IPS DF 19.7 (cell line): Measurements from ENCODE around the gene CDH12.
"Not testable (repeated sequence)": the region's sequence is repeated elsewhere in the genome, so short reads cannot be mapped to it uniquely, and the experiment has no call there.

Source experiments
- DNase-seq: peaks from one replicate; pipeline ENCODE4 v3.0.0-alpha.2; 2013; ENCODE audit warnings: low read depth, low spot score

CDH12 gene

GRCh38 chr5:22306011-22306410 is 547.1 kb downstream of the CDH12 start:
- DNase-seq, result no peak

- no peak for DNase-seq
These were observed 557.3 kb downstream of the CDH12 start for GRCh38 chr5:22295832-22296231.

- no peak for DNase-seq
These were observed 560.0 kb downstream of the CDH12 start for GRCh38 chr5:22293147-22293546.

GRCh38 chr5:22278164-22278563 is 575.0 kb downstream of the CDH12 start:
- DNase-seq, result no peak

DNA sequence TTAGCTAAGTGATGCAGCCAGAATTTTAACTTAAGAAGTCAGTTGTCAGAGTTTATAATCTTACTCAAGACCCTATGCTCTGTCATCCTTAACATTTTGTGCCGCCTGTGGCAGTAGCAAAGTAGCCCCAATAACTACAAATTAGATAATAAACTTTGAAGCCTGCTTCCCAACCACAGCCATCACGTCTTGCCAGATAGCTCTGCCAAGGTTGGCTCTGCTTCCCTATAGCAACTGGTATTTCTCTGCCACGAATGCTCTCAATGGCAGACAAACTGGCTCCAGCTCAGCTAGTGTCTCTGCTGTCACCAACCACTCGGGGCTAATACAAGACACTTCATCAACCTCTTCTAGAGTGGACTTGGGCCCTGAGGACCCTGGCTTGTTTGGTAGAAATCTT is 576.1 kb downstream of the CDH12 start:
- no peak for DNase-seq

DNA sequence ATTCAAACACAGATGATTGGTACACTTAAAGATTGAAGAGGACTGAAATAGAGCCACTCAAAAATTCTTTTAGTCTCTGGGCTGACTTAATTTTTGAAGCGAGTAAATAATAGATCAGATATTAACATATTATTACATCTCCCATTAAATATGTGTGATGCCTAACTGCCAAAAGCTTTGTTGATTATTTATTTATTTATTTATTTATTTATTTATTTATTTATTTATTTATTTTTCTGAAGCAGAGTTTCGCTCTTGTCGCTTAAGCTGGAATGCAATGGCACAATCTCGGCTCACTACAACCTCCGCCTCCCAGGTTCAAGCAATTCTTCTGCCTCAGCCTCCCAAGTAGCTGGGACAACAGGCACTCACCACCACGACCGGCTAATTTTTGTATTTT is 587.3 kb downstream of the CDH12 start:
- DNase-seq, result not testable (repeated sequence)

DNA sequence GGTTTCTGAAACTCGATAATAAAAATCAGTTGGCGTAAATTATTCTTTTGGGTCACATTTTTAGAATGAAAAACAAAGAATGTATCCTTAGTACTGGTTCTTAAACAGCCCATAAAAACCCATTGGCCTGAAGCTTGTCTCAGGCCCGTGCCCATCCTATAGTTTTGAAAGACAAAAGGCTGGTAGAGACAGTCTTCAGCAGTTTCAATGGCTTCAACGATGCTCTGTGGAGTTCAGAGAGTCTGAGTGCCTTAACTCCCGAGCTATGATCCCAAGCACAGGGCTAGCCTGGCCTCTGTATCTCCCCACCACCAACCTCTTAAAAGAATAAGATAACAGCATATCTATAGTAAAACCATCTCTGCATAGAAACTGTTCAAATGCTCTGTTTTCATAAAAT is 595.0 kb downstream of the CDH12 start:
- DNase-seq, result no peak

- no peak for DNase-seq
These were observed 602.6 kb downstream of the CDH12 start for GRCh38 chr5:22250528-22250927.

GRCh38 chr5:22249209-22249729 is 603.9 kb downstream of the CDH12 start:
- no peak for DNase-seq

GRCh38 chr5:22245770-22246169 is 607.4 kb downstream of the CDH12 start:
- no peak for DNase-seq

DNA sequence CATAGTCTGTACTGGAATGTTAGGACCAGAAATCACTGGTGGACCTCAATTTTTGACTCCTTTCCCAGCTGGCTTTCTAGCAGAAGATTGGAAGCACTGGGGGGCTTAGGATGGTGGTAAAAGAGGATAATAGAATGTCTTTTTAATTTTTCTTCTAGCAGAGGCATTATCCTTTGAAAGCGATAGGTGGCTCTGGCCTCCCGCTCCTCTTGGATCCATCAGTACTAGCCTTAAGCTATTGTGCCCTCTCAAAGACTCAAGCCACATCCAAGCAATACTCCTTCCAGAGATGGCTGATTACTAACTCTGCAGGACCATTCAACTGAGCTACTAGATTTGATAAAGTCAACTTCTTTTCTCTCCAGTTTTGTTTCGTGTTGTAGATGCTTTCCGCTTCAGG is 610.6 kb downstream of the CDH12 start:
- DNase-seq, result no peak

DNA sequence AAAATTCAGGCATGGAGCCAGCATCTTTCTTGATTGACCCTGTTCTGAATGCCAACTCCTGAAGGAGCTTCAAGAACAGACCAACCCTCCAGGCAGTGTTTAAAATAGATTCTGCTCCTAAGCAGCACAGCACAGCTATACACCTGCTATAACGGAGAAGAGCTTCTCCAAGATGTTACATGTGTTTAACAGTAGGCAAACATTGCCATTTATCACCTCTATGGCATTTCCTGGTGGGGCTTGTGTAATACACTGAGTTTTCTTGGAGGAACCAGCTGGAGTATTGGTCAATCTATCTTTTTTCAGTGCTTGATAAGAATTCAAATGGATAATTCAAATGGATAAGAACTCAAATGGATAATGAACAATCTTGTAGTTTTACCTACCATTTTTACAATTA is 615.1 kb downstream of the CDH12 start:
- DNase-seq, result no peak

GRCh38 chr5:22226423-22226822 is 626.7 kb downstream of the CDH12 start:
- DNase-seq, result no peak

GRCh38 chr5:22223079-22223478 is 630.1 kb downstream of the CDH12 start:
- DNase-seq, result no peak

- DNase-seq, result not testable (repeated sequence)
These were observed 639.2 kb downstream of the CDH12 start for GRCh38 chr5:22213703-22214495.

- DNase-seq, result not testable (repeated sequence)
These were observed 640.7 kb downstream of the CDH12 start for GRCh38 chr5:22212254-22212991.

GRCh38 chr5:22208463-22208862 is 644.7 kb downstream of the CDH12 start:
- DNase-seq, result not testable (repeated sequence)

GRCh38 chr5:22188651-22189050 is 664.5 kb downstream of the CDH12 start:
- not testable (repeated sequence) for DNase-seq

- not testable (repeated sequence) for DNase-seq
These were observed 665.4 kb downstream of the CDH12 start for GRCh38 chr5:22187632-22188228.

DNA sequence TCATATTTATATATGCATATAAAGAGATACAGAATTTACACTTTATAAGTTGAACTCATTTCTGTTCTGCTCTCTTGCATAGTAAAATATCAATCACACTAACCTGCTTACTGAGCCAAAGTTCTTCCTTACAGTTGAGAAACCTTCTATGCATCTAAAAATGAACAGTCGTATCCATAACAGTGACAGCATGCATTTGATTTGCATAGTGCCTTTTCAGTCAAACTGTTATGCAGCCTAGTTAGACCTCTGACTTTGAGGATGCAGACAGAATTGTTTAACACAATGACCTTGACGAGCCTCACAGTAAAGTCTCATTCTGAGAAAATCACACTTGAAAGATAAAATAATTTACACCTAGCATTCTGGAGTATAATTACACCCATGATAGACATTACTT is 683.9 kb downstream of the CDH12 start:
- DNase-seq, result not testable (repeated sequence)

GRCh38 chr5:22168704-22169103 is 684.4 kb downstream of the CDH12 start:
- not testable (repeated sequence) for DNase-seq

GRCh38 chr5:22165931-22166330 is 687.2 kb downstream of the CDH12 start:
- not testable (repeated sequence) for DNase-seq
